Bronchial epithelial cell (primary cell): ENCODE data around the gene CRB3. TPM values are rescaled to one million over a fixed set of nuclear protein-coding genes. Genes with fewer than 3 reads are reported as not detected.

Source experiments
- DNase-seq: peaks from one replicate; pipeline ENCODE4 v3.0.0-alpha.2; 2010; ENCODE audit warnings: low read depth
- FAIRE-seq: peaks from 2 replicates; lab custom pipeline; 2011; peaks lifted over from hg19 to GRCh38; lab: Jason Lieb, UNC
- H3K27me3 ChIP-seq: 2 replicates; pipeline ENCODE4 v1.5.1; 2011; ENCODE audit warnings: low read length; ENCODE audit not compliant: control insufficient read depth, insufficient read depth
- H3K36me3 ChIP-seq: 2 replicates; pipeline ENCODE4 v1.5.1; 2011; ENCODE audit warnings: low read length; ENCODE audit not compliant: control insufficient read depth, insufficient read depth
- H3K4me3 ChIP-seq: 2 replicates; pipeline ENCODE4 v1.5.1; 2011; ENCODE audit warnings: mild to moderate bottlenecking, low read depth, low read length, control low read depth
- total RNA-seq: library from RNA; depleted of rRNA; stranded (reverse); fragments of >200 nt; gene quantifications from 2 replicates; pipeline ENCODE4 v1.2.1, GENCODE V29; 2014
- TF ChIP-seq, protein P1 (sequence below): IDR thresholded peaks from 2 replicates; pipeline ENCODE4 v1.5.1; 2011; ENCODE audit warnings: mild to moderate bottlenecking, moderate library complexity, low read length, control low read depth, inconsistent platforms; ENCODE audit not compliant: insufficient read depth, severe bottlenecking

CRB3 gene
- total RNA-seq, 1 donor from 2014 or later: 49.5 TPM

GRCh38 chr19:6498294-6499036, 34.4 kb downstream of the CRB3 start:
- H3K4me3 ChIP-seq: no peak overlapping the region
- FAIRE-seq (no peak), DNase-seq (no peak)
- H3K27me3 ChIP-seq: peaks cover 14% of the 10 kb centered on the region
- H3K36me3 ChIP-seq: no peaks in the 10 kb centered on the region
- TF ChIP-seq, protein P1, sequence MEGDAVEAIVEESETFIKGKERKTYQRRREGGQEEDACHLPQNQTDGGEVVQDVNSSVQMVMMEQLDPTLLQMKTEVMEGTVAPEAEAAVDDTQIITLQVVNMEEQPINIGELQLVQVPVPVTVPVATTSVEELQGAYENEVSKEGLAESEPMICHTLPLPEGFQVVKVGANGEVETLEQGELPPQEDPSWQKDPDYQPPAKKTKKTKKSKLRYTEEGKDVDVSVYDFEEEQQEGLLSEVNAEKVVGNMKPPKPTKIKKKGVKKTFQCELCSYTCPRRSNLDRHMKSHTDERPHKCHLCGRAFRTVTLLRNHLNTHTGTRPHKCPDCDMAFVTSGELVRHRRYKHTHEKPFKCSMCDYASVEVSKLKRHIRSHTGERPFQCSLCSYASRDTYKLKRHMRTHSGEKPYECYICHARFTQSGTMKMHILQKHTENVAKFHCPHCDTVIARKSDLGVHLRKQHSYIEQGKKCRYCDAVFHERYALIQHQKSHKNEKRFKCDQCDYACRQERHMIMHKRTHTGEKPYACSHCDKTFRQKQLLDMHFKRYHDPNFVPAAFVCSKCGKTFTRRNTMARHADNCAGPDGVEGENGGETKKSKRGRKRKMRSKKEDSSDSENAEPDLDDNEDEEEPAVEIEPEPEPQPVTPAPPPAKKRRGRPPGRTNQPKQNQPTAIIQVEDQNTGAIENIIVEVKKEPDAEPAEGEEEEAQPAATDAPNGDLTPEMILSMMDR: no peak

- DNase-seq (no peak), FAIRE-seq (no peak)
- H3K27me3 ChIP-seq: peaks cover 14% of the 10 kb centered on the region
- no peak overlapping the region for H3K4me3 ChIP-seq
- TF ChIP-seq, protein P1: no peak
- H3K36me3 ChIP-seq: no peaks in the 10 kb centered on the region
These were observed 35.1 kb downstream of the CRB3 start for GRCh38 chr19:6499052-6499790.

- H3K27me3 ChIP-seq: peaks cover 14% of the 10 kb centered on the region
- H3K4me3 ChIP-seq: no peak overlapping the region
- DNase-seq (no peak), FAIRE-seq (no peak)
- no peaks in the 10 kb centered on the region for H3K36me3 ChIP-seq
- TF ChIP-seq, protein P1: no peak
These were observed 37.0 kb downstream of the CRB3 start for GRCh38 chr19:6500837-6501739.

DNA sequence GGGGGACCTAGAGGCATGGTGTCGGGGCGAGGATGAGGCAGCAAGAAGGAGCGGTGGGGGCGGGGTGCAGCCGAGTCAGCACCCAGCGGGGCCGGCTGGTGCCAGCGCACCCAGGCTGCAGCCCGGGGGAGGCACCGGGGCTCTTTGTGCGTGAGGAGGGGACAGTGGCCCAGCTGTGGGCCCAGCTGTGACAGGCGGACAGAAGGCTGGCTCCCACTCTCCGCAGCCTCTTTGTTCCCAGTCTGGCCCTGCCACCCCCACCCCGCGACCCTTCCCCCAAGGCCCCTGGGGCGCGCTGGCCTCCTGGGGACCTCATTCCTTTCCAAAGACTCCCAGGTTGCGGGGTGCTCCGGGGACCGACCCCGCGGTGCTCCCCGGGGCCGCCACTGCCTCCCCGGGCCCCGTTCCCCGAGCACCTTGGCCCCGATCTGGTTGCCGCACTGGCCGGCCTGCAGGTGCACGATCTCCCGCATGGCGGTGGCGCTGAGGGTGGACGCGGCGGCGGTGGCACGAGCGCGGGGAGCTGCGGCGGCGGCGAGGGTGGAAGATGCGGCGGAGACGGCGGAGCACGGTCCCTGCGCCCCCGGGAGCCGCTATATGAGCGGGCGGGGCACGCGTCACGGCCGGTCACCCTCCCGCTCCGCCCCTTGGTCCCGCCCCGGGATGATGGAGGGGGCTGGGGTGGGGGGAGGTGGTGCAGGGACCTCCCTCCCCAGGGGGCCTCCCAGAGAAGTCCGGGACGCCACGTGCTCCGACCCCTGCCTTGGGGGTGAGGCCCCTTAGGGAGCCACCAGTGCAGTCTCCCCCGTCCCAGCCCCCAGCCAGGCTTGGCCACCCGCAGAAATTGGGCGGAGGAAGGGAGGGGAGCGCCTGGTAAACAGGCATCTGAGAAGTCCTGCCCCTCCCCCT, 37.9 kb downstream of the CRB3 start, which contains the start of gene TUBB4A:
Gene TUBB4A (minus strand): TSS at position 570 of the 909 bp plus-strand sequence. CDS start 97 bp downstream, at position 473.
- no peak for DNase-seq
- TF ChIP-seq, protein P1: no peak
- FAIRE-seq: no peak
- Histone ChIP-seq H3K36me3 (no peaks in the 10 kb centered on the region), H3K27me3 (peaks cover 14% of the 10 kb centered on the region), H3K4me3 (no peak within 1 kb of the TSS)
